Fibroblast of the aortic adventitia (primary cell): ENCODE measurements around the gene CYP27A1. TPM values are rescaled to one million over a fixed set of nuclear protein-coding genes. Genes with fewer than 3 reads are reported as not detected.

Source experiments
- DNase-seq: peaks from one replicate; pipeline ENCODE4 v3.0.0-alpha.2; 2010; ENCODE audit warnings: low read depth
- H3K4me3 ChIP-seq: 2 replicates; pipeline ENCODE4 v1.5.1; 2011; ENCODE audit warnings: low read depth, mild to moderate bottlenecking, control low read depth, low read length, moderate library complexity
- total RNA-seq: library from RNA; depleted of rRNA; stranded (reverse); fragments of >200 nt; gene quantifications from 2 replicates; pipeline ENCODE4 v1.2.3, GENCODE V29; 2012; ENCODE audit warnings: low replicate concordance
- TF ChIP-seq, protein P1 (sequence below): IDR thresholded peaks from 2 replicates; pipeline ENCODE4 v1.5.1; 2011; ENCODE audit warnings: mild to moderate bottlenecking, low read length, control low read depth, inconsistent platforms; ENCODE audit not compliant: insufficient read depth

The CYP27A1 gene
- total RNA-seq, 1 donor = 10.5 TPM

DNA sequence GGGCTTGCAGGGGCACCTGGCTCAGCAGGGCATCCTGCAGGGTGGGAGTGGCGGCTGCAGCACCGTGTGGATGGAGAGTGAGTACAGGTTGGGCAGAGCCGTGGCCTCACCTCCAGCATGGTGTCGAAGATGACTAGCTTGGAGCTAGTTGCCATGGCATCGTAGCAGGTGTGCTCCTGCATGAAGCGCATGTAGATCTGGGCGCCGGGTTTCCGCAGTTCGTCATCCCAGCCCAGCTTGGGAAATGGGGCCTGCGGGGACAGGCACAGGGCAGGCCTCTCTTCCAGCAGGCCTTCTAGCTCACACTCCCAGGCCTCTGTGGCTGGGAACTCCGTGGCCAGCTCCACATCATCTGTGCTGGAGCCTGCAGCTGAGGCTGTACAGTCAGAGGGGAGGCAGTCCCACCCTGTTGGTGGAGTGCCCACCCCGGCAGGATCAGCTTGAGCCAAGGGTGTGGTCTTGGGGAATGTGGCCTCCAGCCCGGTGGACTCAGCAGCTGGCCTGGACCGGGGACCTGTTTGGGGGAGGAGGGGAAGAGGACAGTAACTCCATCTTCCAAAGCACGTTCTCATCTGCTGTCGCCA, 48.0 kb downstream of the CYP27A1 start:
- TF ChIP-seq, protein P1, sequence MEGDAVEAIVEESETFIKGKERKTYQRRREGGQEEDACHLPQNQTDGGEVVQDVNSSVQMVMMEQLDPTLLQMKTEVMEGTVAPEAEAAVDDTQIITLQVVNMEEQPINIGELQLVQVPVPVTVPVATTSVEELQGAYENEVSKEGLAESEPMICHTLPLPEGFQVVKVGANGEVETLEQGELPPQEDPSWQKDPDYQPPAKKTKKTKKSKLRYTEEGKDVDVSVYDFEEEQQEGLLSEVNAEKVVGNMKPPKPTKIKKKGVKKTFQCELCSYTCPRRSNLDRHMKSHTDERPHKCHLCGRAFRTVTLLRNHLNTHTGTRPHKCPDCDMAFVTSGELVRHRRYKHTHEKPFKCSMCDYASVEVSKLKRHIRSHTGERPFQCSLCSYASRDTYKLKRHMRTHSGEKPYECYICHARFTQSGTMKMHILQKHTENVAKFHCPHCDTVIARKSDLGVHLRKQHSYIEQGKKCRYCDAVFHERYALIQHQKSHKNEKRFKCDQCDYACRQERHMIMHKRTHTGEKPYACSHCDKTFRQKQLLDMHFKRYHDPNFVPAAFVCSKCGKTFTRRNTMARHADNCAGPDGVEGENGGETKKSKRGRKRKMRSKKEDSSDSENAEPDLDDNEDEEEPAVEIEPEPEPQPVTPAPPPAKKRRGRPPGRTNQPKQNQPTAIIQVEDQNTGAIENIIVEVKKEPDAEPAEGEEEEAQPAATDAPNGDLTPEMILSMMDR = no peak
- peak; percentile 65 for DNase-seq
- H3K4me3 ChIP-seq = no peak overlapping the region

DNA sequence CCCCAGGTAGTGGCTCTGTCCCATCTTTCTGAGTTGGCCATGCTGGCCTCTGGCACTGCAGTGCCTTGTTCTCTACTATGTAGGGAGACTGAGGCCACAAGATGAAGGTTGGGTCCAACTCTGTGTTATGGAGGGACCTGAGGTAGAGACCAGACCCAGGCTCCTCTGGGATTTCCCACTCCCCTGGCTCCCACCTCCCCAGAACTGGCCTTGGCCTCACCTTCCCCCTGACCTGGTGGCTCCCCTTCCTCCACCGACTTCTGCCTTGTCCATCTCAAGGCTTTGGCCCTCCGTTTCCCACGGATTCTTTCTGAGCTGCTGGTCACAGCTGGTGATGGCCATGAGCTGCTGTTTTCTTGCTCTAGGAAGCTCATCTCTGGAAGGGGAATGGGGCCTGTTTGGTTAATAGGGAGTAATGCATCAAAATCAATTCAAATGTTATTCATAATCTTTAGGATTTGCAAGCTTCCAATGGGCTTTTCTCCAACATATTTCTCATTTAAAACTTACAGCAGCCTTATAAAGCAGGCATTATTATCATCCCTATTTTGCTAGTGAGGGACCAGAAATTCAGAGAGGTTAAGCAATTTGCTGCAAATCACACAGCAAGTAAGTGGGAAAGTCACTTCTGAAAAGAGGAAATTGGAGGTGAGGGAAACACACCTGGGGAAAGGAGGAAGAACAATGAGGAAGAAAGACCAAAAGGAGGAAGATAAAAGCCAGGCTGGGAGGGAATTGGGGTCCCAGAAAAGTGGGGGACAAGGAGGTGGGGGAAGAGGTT, 48.8 kb downstream of the CYP27A1 start:
- no peak for DNase-seq
- TF ChIP-seq, protein P1 = no peak
- no peak overlapping the region for H3K4me3 ChIP-seq

DNA sequence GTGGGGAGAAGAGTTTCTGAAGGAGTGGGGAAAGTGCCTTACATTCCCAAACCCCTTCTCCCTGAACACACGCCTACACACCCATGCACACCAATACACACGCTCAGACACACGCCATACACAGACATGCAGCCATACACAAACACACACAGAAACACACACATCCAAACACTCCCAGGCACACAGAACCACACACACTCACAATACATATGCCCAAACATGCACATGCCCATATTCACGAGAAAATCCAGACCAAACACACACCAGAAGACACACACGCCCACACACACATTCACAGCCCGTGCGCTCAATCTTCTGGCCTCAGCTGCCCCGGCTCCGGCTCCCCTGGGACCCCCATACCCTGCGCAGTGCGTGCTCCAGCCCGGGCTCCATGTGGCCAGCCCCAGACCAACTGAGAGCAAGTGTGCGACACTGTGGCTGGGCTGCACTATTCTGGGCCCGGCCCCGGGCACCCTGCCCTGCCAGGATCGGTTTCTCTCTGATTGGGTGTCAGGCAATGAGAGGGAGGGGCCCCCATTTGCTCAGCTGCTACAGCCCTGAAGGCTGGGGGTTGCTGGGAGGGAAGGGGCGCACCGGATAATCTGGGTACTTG, 49.5 kb downstream of the CYP27A1 start, which contains the start of gene PRKAG3:
Gene PRKAG3, minus strand, starts transcription at position 426 of the 613 bp plus-strand sequence.
- no peak within 1 kb of the TSS for H3K4me3 ChIP-seq
- TF ChIP-seq, protein P1 = no peak
- DNase-seq = peak; percentile 7

DNA sequence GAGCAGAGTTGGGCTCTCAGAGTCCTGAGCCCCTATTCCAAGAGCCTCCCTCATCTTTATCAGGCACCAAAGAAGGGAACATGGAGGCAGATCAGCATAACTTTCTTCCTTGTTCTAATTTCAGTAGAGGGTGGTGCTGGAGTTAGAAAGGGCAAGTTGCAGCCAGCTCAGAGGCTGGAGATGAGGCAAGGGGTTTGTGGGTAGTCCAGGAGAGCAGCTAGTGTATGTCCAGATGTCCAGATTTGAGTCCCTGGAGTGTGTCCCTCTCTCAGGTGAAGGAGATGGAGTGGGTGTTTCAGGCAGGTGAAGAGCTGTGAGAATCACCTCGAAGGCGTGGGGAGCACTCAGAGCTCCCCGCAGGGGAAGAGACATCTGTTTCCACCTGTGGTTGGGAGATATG, 50.1 kb downstream of the CYP27A1 start:
- peak; percentile 10 for DNase-seq
- H3K4me3 ChIP-seq = no peak overlapping the region
- TF ChIP-seq, protein P1 = no peak

DNA sequence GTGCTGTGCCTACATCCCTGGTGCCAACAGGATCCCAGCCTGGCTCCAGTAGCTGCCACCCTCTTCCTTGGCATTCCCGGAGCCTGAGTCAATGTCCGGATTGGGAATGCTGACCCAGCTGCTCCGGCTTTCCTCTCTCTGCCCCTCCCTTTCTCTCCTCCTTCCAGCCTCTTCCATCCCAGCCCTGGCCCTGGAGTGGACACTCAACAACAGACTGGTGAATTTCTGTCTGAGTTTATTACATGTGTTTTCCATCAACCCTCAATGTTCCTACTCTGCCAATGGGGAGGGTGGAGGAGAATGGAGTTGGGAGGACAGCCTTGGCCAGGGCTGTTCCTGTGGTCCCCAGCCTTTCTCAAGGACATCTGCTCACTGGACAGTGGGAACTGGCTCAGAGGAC, 50.6 kb downstream of the CYP27A1 start:
- TF ChIP-seq, protein P1 = no peak
- peak; percentile 67 for DNase-seq
- no peak overlapping the region for H3K4me3 ChIP-seq

DNA sequence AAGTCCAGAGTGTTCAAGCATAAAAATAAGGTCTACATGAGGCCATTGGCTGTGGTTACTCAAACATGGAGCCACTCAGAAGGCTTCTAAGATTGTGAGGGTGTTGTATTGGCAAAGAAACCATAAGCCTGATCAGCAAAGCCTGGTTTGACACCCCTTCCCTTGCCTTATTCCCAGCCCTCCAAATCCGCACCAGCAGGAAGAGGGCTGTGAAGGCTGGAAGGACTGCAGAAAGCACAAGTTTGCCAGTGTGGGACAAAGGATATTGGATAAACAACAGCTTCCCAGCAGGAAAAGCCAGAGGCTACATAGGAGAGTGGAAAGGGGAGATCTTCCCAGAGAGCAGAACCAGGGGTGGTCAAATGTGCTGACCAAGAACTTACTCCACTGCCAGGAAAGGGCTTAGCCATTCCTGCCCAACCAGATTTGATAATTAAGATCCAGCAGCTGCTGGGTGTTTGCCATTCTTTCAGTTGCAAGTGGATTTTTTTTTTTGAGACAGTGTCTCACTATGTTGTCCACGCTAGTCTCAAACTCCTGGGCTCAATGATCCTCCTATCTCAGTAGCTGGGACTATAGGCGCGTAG, 51.2 kb downstream of the CYP27A1 start:
- TF ChIP-seq, protein P1 = no peak
- H3K4me3 ChIP-seq = no peak overlapping the region
- DNase-seq = no peak
